ENCODE results near the gene LHX8.

DNA sequence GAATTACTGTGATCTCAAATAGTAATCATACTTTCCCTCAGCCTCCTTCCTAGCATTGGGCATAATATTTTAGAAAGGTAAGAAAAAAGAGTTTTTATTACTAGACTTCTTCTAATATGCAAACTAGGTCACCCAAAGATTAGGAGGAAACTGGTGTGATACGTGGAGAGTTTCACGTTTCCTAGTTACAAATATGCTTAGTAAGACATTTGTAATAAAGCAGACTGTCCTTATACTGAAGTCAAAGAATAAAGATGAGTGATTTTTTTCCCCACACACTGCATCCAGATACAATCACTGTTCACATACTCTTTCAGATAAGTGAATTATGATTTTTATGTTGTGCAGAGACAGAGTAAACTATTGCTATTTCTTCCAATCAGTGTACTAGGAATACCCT, 17.9 kb downstream of the LHX8 start:
- TF ChIP-seq, protein P1, sequence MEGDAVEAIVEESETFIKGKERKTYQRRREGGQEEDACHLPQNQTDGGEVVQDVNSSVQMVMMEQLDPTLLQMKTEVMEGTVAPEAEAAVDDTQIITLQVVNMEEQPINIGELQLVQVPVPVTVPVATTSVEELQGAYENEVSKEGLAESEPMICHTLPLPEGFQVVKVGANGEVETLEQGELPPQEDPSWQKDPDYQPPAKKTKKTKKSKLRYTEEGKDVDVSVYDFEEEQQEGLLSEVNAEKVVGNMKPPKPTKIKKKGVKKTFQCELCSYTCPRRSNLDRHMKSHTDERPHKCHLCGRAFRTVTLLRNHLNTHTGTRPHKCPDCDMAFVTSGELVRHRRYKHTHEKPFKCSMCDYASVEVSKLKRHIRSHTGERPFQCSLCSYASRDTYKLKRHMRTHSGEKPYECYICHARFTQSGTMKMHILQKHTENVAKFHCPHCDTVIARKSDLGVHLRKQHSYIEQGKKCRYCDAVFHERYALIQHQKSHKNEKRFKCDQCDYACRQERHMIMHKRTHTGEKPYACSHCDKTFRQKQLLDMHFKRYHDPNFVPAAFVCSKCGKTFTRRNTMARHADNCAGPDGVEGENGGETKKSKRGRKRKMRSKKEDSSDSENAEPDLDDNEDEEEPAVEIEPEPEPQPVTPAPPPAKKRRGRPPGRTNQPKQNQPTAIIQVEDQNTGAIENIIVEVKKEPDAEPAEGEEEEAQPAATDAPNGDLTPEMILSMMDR (IDR thresholded peaks at IDR 0.05), result no peak
- TF ChIP-seq POLR2AphosphoS5 (IDR thresholded peaks at IDR 0.05) (no peak), POLR2A (IDR thresholded peaks at IDR 0.05) (no peak)
